ENCODE measurements around the gene TMEM176A.

TMEM176A gene

GRCh38 chr7:150849204-150849775 is 48.7 kb downstream of the TMEM176A start:
- no peak for DNase-seq (ENCODE audit: low read depth in 2 of 2)

- no peak for DNase-seq (ENCODE audit: low read depth in 2 of 2)
Observed at GRCh38 chr7:150850273-150850672, 49.7 kb downstream of the TMEM176A start.

- no peak for DNase-seq (ENCODE audit: low read depth in 2 of 2)
Observed at GRCh38 chr7:150851492-150852370, 51.2 kb downstream of the TMEM176A start.

GRCh38 chr7:150852371-150852905 is 51.9 kb downstream of the TMEM176A start, which contains the start of gene AOC1:
AOC1 (plus strand) TSS chr7:150852517; CDS start chr7:150856471, 3,954 bp downstream.
- no peak for DNase-seq (ENCODE audit: low read depth in 2 of 2)

GRCh38 chr7:150854066-150855000 is 53.8 kb downstream of the TMEM176A start:
- DNase-seq (ENCODE audit: low read depth in 2 of 2): no peak

All from stimulated activated CD4-positive, alpha-beta T cell treated with anti-CD3 and anti-CD28 coated beads, Interleukin-1b, Interleukin-23, amount 100 ng/mL, for 1 hour (primary cell).